Nephron (organoid): ENCODE measurements around the gene POU4F3.

Source experiments
- H3K27ac Mint-ChIP-seq, 3 experiments: 2 replicates each; pipeline ENCODE4 v1.8.0; 2020; ENCODE audit warnings: mixed read lengths in 3 of 3, mild to moderate bottlenecking in 2 of 3, moderate library complexity in 1 of 3
- H3K27me3 Mint-ChIP-seq: 2 replicates; pipeline ENCODE4 v1.8.0; 2021; ENCODE audit warnings: low read depth, mild to moderate bottlenecking, moderate library complexity, mixed read lengths
- H3K36me3 Mint-ChIP-seq: 2 replicates; pipeline ENCODE4 v1.8.0; 2020; ENCODE audit warnings: low read depth, mixed read lengths
- H3K4me1 Mint-ChIP-seq: 2 replicates; pipeline ENCODE4 v1.8.0; 2020; ENCODE audit warnings: mixed read lengths
- H3K4me3 Mint-ChIP-seq, 3 experiments: 2 replicates each; pipeline ENCODE4 v1.8.0; 2020; ENCODE audit warnings: mild to moderate bottlenecking in 3 of 3, mixed read lengths in 3 of 3, moderate library complexity in 2 of 3
- H3K9me3 Mint-ChIP-seq: 2 replicates; pipeline ENCODE4 v1.8.0; 2020; ENCODE audit warnings: mixed read lengths
- TF ChIP-seq, protein P1 (sequence below), 3 experiments: fragments of 200-600 bp; sonication (generic); IDR thresholded peaks; one replicate each; pipeline ENCODE4 v1.5.0; 2021; ENCODE audit warnings: antibody characterized with exemption in 3 of 3; ENCODE audit not compliant: unreplicated experiment in 3 of 3

The POU4F3 gene

DNA sequence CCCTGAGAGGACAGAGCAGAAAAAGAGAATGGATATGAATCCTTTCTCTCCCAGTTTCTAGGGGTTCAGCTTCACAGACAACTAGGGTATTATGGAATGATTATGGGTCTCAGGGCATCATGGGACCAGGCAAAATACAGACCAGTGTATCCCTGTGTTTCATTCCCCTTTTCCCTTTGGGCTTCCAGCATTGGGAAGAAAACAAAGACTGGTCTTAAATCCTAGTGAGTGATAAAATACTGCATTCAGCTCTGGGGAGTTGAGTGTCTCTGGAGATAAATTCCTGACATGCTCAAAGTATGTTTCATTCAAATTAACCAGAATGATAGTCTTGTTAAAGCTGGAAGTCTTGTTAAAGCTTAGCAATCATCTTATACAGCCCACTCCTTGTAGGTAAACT lies 2.4 kb upstream of the POU4F3 start:
- no peak overlapping the region for H3K4me3 Mint-ChIP-seq

DNA sequence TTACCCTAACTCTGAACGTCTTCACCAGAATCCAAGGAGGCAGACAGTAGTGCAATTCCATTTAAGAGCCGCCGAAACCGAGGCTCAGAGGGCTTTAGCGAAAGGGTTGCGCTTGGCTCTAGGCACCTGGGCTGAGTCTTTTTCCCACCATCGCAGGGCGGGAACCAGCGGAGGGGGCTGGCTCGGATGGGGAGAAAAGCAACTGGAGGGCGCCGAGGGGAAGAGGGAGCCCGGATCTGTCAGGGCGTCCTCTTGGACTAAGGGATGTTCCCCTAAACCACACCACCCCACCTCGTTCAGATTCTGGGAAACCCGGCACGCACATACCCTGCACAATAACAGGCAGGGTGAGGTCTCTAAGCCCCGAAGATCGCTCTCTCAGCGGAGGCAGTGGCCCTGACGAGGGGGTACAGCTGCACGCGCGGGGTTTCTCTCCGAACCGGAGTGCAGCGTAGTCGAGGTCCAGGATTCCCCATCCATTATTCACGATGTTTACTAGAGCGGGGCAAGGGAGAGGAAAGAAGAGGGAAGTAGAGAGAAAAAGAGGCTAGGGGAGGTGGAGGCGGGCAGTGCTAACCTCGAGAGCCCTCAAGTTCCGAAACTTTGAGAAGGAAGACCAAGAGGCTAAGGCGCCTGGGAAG lies 1.3 kb upstream of the POU4F3 start:
- Mint-ChIP-seq H3K27me3 (peaks cover 100% of the 10 kb centered on the region), H3K9me3 (peaks cover 9% of the 10 kb centered on the region), H3K4me3 (peak overlapping the region in 2 of 3 experiments; percentile 45 to 61), H3K36me3 (peaks cover 3% of the 10 kb centered on the region), H3K27ac (no peak overlapping the region), H3K4me1 (peaks cover 23% of the 10 kb centered on the region)
- TF ChIP-seq, protein P1, sequence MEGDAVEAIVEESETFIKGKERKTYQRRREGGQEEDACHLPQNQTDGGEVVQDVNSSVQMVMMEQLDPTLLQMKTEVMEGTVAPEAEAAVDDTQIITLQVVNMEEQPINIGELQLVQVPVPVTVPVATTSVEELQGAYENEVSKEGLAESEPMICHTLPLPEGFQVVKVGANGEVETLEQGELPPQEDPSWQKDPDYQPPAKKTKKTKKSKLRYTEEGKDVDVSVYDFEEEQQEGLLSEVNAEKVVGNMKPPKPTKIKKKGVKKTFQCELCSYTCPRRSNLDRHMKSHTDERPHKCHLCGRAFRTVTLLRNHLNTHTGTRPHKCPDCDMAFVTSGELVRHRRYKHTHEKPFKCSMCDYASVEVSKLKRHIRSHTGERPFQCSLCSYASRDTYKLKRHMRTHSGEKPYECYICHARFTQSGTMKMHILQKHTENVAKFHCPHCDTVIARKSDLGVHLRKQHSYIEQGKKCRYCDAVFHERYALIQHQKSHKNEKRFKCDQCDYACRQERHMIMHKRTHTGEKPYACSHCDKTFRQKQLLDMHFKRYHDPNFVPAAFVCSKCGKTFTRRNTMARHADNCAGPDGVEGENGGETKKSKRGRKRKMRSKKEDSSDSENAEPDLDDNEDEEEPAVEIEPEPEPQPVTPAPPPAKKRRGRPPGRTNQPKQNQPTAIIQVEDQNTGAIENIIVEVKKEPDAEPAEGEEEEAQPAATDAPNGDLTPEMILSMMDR (IDR thresholded peaks at IDR 0.05; ENCODE audit: unreplicated experiment in 3 of 3): no peak

More for the DNA sequence above, 2.4 kb upstream of the POU4F3 start:
- H3K27ac Mint-ChIP-seq: no peak overlapping the region
- H3K4me1 Mint-ChIP-seq: peaks cover 23% of the 10 kb centered on the region
- H3K36me3 Mint-ChIP-seq: peaks cover 3% of the 10 kb centered on the region
- TF ChIP-seq, protein P1 (IDR thresholded peaks at IDR 0.05; ENCODE audit: unreplicated experiment in 3 of 3): no peak
- H3K9me3 Mint-ChIP-seq: peaks cover 9% of the 10 kb centered on the region
- peaks cover 100% of the 10 kb centered on the region for H3K27me3 Mint-ChIP-seq

DNA sequence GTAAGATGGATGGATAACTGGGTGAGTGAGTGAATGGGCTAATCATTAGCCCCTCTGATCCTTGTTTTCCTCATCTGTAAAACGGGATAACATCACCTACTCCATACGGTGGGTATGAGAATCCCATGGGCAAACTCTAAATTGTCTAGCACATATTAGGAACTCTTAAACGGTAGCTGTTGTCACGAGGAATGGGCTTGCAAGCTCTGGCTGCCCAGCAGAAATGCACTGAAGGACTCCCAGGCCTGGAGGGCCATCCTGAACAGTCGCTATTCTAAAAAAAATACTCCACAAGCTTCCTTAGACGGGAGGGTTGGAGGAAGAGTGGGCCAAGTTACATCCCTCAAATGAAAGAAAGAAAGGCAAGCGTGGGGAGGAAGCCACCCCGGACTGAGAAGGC lies 711 bp upstream of the POU4F3 start:
- Mint-ChIP-seq H3K36me3 (peaks cover 3% of the 10 kb centered on the region), H3K27me3 (peaks cover 100% of the 10 kb centered on the region), H3K4me3 (peak overlapping the region; percentile 45 to 61 (median 56)), H3K27ac (no peak overlapping the region), H3K4me1 (peaks cover 23% of the 10 kb centered on the region), H3K9me3 (peaks cover 9% of the 10 kb centered on the region)
- TF ChIP-seq, protein P1 (IDR thresholded peaks at IDR 0.05; ENCODE audit: unreplicated experiment in 3 of 3): no peak

DNA sequence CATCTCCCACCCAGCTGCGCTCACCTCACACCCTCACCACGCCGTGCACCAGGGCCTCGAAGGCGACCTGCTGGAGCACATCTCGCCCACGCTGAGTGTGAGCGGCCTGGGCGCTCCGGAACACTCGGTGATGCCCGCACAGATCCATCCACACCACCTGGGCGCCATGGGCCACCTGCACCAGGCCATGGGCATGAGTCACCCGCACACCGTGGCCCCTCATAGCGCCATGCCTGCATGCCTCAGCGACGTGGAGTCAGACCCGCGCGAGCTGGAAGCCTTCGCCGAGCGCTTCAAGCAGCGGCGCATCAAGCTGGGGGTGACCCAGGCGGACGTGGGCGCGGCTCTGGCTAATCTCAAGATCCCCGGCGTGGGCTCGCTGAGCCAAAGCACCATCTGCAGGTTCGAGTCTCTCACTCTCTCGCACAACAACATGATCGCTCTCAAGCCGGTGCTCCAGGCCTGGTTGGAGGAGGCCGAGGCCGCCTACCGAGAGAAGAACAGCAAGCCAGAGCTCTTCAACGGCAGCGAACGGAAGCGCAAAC lies 1.1 kb downstream of the POU4F3 start:
- peak overlapping the region; percentile 47 to 70 (median 63) for H3K4me3 Mint-ChIP-seq
- H3K27ac Mint-ChIP-seq: no peak overlapping the region
- H3K36me3 Mint-ChIP-seq: peaks cover 3% of the 10 kb centered on the region
- TF ChIP-seq, protein P1 (IDR thresholded peaks at IDR 0.05; ENCODE audit: unreplicated experiment in 3 of 3): no peak
- H3K27me3 Mint-ChIP-seq: peaks cover 100% of the 10 kb centered on the region
- peaks cover 28% of the 10 kb centered on the region for H3K4me1 Mint-ChIP-seq
- H3K9me3 Mint-ChIP-seq: peaks cover 6% of the 10 kb centered on the region

DNA sequence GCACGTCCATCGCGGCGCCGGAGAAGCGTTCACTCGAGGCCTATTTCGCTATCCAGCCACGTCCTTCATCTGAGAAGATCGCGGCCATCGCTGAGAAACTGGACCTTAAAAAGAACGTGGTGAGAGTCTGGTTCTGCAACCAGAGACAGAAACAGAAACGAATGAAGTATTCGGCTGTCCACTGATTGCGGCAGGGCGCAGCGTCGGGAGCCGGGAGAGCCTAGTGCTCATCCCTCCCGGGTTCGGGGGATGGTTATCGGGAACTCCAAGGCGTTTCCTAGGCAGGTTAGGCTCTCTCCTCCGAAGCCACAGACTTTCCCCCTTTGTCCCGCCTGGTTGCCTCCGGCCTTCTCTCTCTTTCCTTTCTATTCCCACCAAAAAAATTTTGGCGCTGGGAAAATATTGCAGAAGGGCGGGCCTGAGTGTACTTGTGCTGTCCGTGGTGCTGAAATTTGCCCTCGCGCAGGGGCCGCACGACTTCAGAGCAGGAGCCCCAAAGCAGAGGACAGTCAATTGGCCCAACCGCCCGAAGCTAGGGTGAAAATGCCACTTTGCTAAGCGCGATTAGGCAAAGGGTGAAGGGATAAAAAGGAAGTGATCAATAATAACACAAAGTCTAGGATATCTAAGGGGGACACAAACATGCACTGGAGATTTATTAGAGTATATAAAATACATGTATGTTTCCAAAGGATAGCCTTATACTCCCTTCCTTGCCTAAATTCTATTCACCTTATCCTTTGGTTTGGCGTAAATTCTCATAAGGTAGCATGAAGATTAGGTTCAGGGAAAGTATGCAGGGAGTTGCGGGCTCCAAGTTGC lies 1.8 kb downstream of the POU4F3 start:
- Mint-ChIP-seq H3K4me3 (peak overlapping the region; percentile 34 to 59 (median 52)), H3K27ac (no peak overlapping the region), H3K27me3 (peaks cover 100% of the 10 kb centered on the region), H3K36me3 (peaks cover 3% of the 10 kb centered on the region), H3K4me1 (peaks cover 32% of the 10 kb centered on the region), H3K9me3 (peaks cover 6% of the 10 kb centered on the region)
- TF ChIP-seq, protein P1 (IDR thresholded peaks at IDR 0.05; ENCODE audit: unreplicated experiment in 3 of 3): no peak
